Colonic mucosa (tissue), 4 donors: ENCODE data around the gene TFPI2. TPM values are rescaled to one million over a fixed set of nuclear protein-coding genes. Genes with fewer than 3 reads are reported as not detected.

Experiments used
- DNase-seq: peaks from one replicate; pipeline ENCODE4 v3.0.0-alpha.2; 2020
- H3K27ac ChIP-seq: fragments of 200-600 bp; one replicate; pipeline ENCODE4 v1.8.0; 2021
- H3K27me3 ChIP-seq: fragments of 200-600 bp; one replicate; pipeline ENCODE4 v1.8.0; 2021
- H3K36me3 ChIP-seq: fragments of 200-600 bp; one replicate; pipeline ENCODE4 v1.8.0; 2021
- H3K4me1 ChIP-seq: fragments of 200-600 bp; one replicate; pipeline ENCODE4 v1.8.0; 2021; ENCODE audit warnings: mild to moderate bottlenecking
- H3K4me3 ChIP-seq: fragments of 200-600 bp; one replicate; pipeline ENCODE4 v1.8.0; 2021
- H3K9ac ChIP-seq, 2 donors: one replicate each; pipeline ENCODE4 v1.7.0; 2013; ENCODE audit warnings: control low read depth in 2 of 2, low read depth in 2 of 2, low read length in 2 of 2
- H3K9me3 ChIP-seq: fragments of 200-600 bp; one replicate; pipeline ENCODE4 v1.8.0; 2021
- intact Hi-C: fragments of 100-400 bp; cut with DNase I; formaldehyde crosslinking; loops from one replicate; pipeline ENCODE4 v1.14.1; 2022
- total RNA-seq, 2 donors: library from RNA; stranded (reverse); fragmentation: NEBNext Ultra II Directional in 1 of 2; extraction: Animal tissue kit (Norgen Biotek cat#: 25700) in 1 of 2; gene quantifications; one replicate each; pipeline ENCODE4 v1.2.1, GENCODE V29; 2021
- TF ChIP-seq, protein P1 (sequence below): fragments of 200-600 bp; IDR thresholded peaks from one replicate; pipeline ENCODE4 v1.8.0; 2022; ENCODE audit warnings: antibody characterized with exemption, mild to moderate bottlenecking
- donor health status: healthy.
- donor health status: DM: no; HTN: no; CAD: no.
- donor health status: DM: no; HTN: no; CAD: no.

The TFPI2 gene
- total RNA-seq, 2 donors from 2014 or later: 0.30 to 1.6 TPM

DNA sequence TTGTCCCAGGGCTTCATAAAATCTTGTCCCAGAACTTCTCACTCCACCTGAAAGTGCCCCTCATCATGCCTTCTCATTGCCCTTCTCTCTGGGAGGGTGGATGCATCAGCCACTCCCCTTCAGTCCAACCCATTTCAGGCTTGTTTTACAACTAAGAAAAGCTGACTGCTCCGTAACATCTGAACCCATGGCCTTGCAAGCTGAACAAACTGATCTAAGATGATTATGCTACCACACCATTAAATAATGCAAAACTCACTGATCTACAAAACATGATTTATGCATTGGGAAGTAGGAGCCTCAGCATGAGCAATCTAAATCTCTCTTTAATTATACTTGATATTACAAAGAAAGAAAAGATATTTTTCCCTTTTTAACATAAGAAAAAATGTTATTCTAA, 34.8 kb downstream of the TFPI2 start:
- no peaks in the 10 kb centered on the region for H3K36me3 ChIP-seq
- no peak overlapping the region for H3K4me3 ChIP-seq
- H3K4me1 ChIP-seq: no peaks in the 10 kb centered on the region
- TF ChIP-seq, protein P1, sequence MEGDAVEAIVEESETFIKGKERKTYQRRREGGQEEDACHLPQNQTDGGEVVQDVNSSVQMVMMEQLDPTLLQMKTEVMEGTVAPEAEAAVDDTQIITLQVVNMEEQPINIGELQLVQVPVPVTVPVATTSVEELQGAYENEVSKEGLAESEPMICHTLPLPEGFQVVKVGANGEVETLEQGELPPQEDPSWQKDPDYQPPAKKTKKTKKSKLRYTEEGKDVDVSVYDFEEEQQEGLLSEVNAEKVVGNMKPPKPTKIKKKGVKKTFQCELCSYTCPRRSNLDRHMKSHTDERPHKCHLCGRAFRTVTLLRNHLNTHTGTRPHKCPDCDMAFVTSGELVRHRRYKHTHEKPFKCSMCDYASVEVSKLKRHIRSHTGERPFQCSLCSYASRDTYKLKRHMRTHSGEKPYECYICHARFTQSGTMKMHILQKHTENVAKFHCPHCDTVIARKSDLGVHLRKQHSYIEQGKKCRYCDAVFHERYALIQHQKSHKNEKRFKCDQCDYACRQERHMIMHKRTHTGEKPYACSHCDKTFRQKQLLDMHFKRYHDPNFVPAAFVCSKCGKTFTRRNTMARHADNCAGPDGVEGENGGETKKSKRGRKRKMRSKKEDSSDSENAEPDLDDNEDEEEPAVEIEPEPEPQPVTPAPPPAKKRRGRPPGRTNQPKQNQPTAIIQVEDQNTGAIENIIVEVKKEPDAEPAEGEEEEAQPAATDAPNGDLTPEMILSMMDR: no peak
- H3K9me3 ChIP-seq: no peaks in the 10 kb centered on the region
- H3K9ac ChIP-seq: no peak overlapping the region
- H3K27ac ChIP-seq: no peak overlapping the region
- DNase-seq: no peak
- intact Hi-C loops: no loop called here
- no peaks in the 10 kb centered on the region for H3K27me3 ChIP-seq

DNA sequence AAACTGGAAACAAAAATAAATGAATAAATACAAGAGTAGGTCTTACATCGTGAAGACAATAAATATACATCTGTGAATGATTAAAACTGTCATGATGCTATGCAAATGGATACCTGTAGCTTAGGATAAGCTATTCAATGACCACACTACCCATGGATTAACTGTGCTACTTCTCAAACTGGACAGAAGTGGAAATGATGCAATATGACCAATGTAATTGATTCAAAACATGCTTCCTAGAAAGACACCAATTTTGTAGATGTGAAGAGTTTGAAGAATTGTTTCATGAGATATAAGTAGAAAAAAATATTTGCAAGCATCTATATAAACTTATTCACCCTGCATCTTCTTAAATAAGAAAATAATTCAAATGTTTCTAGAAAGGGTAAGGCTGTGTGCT, 36.1 kb downstream of the TFPI2 start:
- H3K4me3 ChIP-seq: no peak overlapping the region
- H3K9ac ChIP-seq: no peak overlapping the region
- TF ChIP-seq, protein P1: no peak
- no peak for DNase-seq
- no peak overlapping the region for H3K27ac ChIP-seq
- intact Hi-C loops: no loop called here
- no peaks in the 10 kb centered on the region for H3K4me1 ChIP-seq
- H3K9me3 ChIP-seq: no peaks in the 10 kb centered on the region
- H3K27me3 ChIP-seq: no peaks in the 10 kb centered on the region
- H3K36me3 ChIP-seq: no peaks in the 10 kb centered on the region

GRCh38 chr7:93851536-93851935, 39.0 kb downstream of the TFPI2 start:
- no peak for DNase-seq
- intact Hi-C loops: no loop called here
- Histone ChIP-seq H3K27me3 (no peaks in the 10 kb centered on the region), H3K4me1 (no peaks in the 10 kb centered on the region), H3K9ac (no peak overlapping the region), H3K9me3 (no peaks in the 10 kb centered on the region), H3K4me3 (no peak overlapping the region), H3K27ac (no peak overlapping the region), H3K36me3 (no peaks in the 10 kb centered on the region)
- TF ChIP-seq, protein P1: no peak

GRCh38 chr7:93843260-93843659, 47.3 kb downstream of the TFPI2 start:
- Histone ChIP-seq H3K36me3 (no peaks in the 10 kb centered on the region), H3K9ac (no peak overlapping the region), H3K9me3 (no peaks in the 10 kb centered on the region), H3K27ac (no peak overlapping the region), H3K27me3 (no peaks in the 10 kb centered on the region), H3K4me1 (no peaks in the 10 kb centered on the region), H3K4me3 (no peak overlapping the region)
- intact Hi-C loops: no loop called here
- no peak for DNase-seq
- TF ChIP-seq, protein P1: no peak

DNA sequence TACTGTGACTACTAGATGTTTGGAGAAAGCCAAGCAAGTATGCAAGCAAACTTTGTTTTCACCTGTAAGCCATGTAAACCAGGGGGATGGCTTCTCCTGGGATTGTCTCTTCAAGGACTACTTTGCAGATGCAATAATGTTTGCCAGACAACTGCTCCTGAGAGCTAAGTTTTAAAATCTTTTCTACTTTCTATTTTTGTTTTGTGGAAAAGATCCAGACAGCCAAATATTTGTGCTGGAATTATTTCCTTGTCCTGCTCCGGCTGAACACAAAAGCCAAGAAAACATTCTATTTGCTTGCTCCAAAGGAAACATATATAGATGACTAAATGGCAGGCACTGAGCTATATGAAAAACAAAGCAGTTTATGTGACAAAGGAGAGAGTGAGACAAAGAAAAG, 51.6 kb downstream of the TFPI2 start:
- DNase-seq: no peak
- no peaks in the 10 kb centered on the region for H3K4me1 ChIP-seq
- intact Hi-C loops: no loop called here
- no peak overlapping the region for H3K27ac ChIP-seq
- TF ChIP-seq, protein P1: no peak
- no peaks in the 10 kb centered on the region for H3K27me3 ChIP-seq
- H3K9ac ChIP-seq: no peak overlapping the region
- no peaks in the 10 kb centered on the region for H3K36me3 ChIP-seq
- no peaks in the 10 kb centered on the region for H3K9me3 ChIP-seq
- no peak overlapping the region for H3K4me3 ChIP-seq

DNA sequence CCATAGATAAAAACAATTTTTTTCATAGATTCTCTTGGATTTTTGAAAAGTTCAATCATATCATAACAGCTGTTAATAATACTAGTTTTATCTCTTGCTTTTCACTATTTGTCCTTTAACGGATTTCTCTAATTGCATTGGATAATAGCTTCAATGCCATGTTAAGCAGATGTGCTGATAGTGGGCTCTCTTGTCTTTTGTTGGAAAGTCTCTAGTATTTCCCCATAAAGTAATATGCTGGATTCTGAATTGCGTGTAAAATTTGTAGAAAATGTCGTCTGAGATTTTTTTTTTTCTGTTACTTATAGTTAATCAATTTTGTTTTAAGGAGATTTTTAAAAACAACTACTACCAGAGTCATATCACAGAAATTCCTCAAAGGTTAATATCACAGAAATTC, 53.3 kb downstream of the TFPI2 start:
- H3K4me1 ChIP-seq: no peaks in the 10 kb centered on the region
- H3K27me3 ChIP-seq: no peaks in the 10 kb centered on the region
- no peaks in the 10 kb centered on the region for H3K36me3 ChIP-seq
- no peaks in the 10 kb centered on the region for H3K9me3 ChIP-seq
- no peak overlapping the region for H3K27ac ChIP-seq
- no peak for DNase-seq
- H3K4me3 ChIP-seq: no peak overlapping the region
- TF ChIP-seq, protein P1: no peak
- no peak overlapping the region for H3K9ac ChIP-seq
- intact Hi-C loops: no loop called here
